ENCODE data around the gene RNASE8. TPM values are rescaled to one million over a fixed set of nuclear protein-coding genes. Genes with fewer than 3 reads are reported as not detected.

The RNASE8 gene
- total RNA-seq, 1 donor from 2014 or later, result not detected

DNA sequence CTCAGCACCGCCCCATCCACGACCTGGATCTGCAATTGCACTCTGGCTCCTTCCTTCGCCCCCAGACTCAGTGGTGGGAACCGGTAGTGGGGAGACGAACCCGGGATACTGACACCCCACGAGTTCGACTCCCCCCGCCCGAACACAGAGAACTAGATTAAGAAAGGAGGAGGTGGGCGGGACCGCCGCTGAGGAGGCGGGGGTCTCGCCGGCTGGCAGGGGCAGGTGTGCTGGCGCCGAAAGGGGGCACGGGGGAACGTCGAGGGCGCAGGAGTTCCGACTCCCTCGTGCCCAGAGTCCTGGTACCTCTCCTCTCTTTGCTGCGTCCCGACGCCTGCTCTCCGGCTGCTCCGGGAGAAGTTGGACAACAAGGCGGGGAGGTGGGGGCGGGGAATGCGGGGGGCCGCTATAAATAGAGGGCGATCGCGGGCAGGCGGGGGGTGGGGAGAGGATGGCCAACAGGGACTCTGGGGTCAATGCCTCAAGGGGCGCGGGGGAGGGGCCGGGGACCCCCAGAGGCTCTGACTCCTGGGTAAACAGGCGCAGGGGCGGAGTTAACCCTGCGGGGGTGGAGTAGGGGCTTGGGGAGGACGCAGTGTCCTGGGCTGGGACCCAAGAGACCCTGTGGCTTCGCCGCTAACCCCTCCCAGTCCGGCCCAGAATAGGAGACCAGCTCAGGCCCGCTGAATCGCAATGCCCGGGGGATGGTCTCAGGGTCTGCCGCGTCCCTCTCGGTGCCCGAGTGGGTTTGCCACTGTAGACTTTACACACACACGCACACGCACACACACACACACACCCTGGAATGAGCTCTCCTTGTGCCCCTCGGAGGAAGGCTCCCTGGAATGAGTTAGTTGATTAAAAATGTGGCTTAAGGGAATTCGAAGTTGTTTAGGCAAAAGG lies 32.0 kb upstream of the RNASE8 start:
- H3K27me3 ChIP-seq (ENCODE audit: low read depth), result no peaks in the 10 kb centered on the region
- TF ChIP-seq, protein P1, sequence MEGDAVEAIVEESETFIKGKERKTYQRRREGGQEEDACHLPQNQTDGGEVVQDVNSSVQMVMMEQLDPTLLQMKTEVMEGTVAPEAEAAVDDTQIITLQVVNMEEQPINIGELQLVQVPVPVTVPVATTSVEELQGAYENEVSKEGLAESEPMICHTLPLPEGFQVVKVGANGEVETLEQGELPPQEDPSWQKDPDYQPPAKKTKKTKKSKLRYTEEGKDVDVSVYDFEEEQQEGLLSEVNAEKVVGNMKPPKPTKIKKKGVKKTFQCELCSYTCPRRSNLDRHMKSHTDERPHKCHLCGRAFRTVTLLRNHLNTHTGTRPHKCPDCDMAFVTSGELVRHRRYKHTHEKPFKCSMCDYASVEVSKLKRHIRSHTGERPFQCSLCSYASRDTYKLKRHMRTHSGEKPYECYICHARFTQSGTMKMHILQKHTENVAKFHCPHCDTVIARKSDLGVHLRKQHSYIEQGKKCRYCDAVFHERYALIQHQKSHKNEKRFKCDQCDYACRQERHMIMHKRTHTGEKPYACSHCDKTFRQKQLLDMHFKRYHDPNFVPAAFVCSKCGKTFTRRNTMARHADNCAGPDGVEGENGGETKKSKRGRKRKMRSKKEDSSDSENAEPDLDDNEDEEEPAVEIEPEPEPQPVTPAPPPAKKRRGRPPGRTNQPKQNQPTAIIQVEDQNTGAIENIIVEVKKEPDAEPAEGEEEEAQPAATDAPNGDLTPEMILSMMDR (IDR thresholded peaks at IDR 0.05), result no peak
- peak overlapping the region; percentile 90 for H3K4me3 ChIP-seq
- no peaks in the 10 kb centered on the region for H3K9me3 ChIP-seq
- DNase-seq (peak; percentile 71), ATAC-seq (peak; percentile 58 to 60)
- peak overlapping the region; percentile 85 for H3K27ac ChIP-seq
- intact Hi-C loops (cut with DNase I), result no loop called here
- peaks cover 17% of the 10 kb centered on the region for H3K4me1 ChIP-seq
- H3K36me3 ChIP-seq, result peaks cover 17% of the 10 kb centered on the region

- no peaks in the 10 kb centered on the region for H3K9me3 ChIP-seq
- H3K27ac ChIP-seq, result peak overlapping the region; percentile 85
- DNase-seq (no peak), ATAC-seq (no peak)
- H3K36me3 ChIP-seq, result peaks cover 8% of the 10 kb centered on the region
- TF ChIP-seq, protein P1 (IDR thresholded peaks at IDR 0.05), result no peak
- H3K27me3 ChIP-seq (ENCODE audit: low read depth), result no peaks in the 10 kb centered on the region
- peaks cover 11% of the 10 kb centered on the region for H3K4me1 ChIP-seq
- no peak overlapping the region for H3K4me3 ChIP-seq
- intact Hi-C loops (cut with DNase I), result no loop called here
Observed at GRCh38 chr14:21026274-21026987, 31.2 kb upstream of the RNASE8 start.

DNA sequence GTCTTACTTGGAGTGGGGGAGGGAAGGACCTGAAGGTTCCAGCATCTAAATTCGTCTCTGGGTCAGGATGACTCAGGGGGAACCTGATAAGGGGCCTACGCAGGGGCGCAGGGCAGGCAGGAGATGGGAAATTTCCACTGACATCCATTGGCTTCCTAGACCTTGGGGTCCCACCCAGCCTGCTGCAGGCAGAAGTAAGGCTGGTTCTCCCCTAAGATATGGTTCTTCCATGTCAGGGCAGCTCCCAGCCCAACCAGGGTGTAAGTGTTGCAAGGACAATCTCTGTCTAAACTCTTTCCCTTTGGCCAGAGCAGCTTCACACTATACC lies 30.7 kb upstream of the RNASE8 start:
- H3K4me3 ChIP-seq, result no peak overlapping the region
- H3K4me1 ChIP-seq, result peaks cover 11% of the 10 kb centered on the region
- no peaks in the 10 kb centered on the region for H3K9me3 ChIP-seq
- H3K27ac ChIP-seq, result peak overlapping the region; percentile 85
- no peaks in the 10 kb centered on the region for H3K27me3 ChIP-seq (ENCODE audit: low read depth)
- H3K36me3 ChIP-seq, result peaks cover 3% of the 10 kb centered on the region
- ATAC-seq (no peak), DNase-seq (no peak)
- TF ChIP-seq, protein P1 (IDR thresholded peaks at IDR 0.05), result no peak
- intact Hi-C loops (cut with DNase I), result no loop called here

GRCh38 chr14:21029917-21030316 lies 27.7 kb upstream of the RNASE8 start, which contains the start of gene TPPP2:
TSS of gene TPPP2 (plus strand) at chr14:21030217. CDS start at chr14:21030582, 365 bp downstream.
- DNase-seq (no peak), ATAC-seq (no peak)
- intact Hi-C loops (cut with DNase I), result no loop called here
- Histone ChIP-seq H3K36me3 (no peaks in the 10 kb centered on the region), H3K4me1 (no peaks in the 10 kb centered on the region), H3K9me3 (no peaks in the 10 kb centered on the region), H3K27ac (no peak within 1 kb of the TSS), H3K4me3 (no peak within 1 kb of the TSS), H3K27me3 (ENCODE audit: low read depth) (no peaks in the 10 kb centered on the region)
- TF ChIP-seq, protein P1 (IDR thresholded peaks at IDR 0.05), result no peak

DNA sequence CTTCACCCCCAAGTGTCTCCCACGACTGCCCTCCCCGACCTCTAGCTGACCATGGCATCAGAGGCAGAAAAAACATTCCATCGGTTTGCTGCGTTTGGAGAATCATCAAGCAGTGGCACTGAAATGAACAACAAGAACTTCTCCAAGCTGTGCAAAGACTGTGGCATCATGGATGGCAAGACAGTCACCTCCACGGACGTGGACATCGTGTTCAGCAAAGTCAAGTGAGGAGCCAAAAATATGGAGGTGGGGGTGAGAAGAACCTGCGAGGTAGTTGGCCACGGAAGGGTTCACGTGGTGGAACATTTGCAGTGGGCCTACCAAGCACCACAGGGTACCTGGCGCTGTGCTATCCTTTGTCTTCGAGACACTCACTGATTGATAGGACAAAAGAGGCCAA lies 27.1 kb upstream of the RNASE8 start:
- ATAC-seq, result no peak
- no peaks in the 10 kb centered on the region for H3K4me1 ChIP-seq

More for the DNA sequence above, 27.1 kb upstream of the RNASE8 start:
- TF ChIP-seq, protein P1 (IDR thresholded peaks at IDR 0.05), result no peak
- Histone ChIP-seq H3K27ac (no peak overlapping the region), H3K9me3 (no peaks in the 10 kb centered on the region), H3K4me3 (no peak overlapping the region), H3K36me3 (no peaks in the 10 kb centered on the region), H3K27me3 (ENCODE audit: low read depth) (no peaks in the 10 kb centered on the region)
- no peak for DNase-seq
- intact Hi-C loops (cut with DNase I), result no loop called here
